GM18502 (cell line): ENCODE data around the gene RHNO1.

Experiments used
- ATAC-seq: cut with Tn5 transposase; IDR thresholded peaks from one replicate; pipeline ENCODE4 v1.9.1; 2021; ENCODE audit warnings: mild to moderate bottlenecking; ENCODE audit not compliant: unreplicated experiment, poor library complexity

Gene RHNO1

DNA sequence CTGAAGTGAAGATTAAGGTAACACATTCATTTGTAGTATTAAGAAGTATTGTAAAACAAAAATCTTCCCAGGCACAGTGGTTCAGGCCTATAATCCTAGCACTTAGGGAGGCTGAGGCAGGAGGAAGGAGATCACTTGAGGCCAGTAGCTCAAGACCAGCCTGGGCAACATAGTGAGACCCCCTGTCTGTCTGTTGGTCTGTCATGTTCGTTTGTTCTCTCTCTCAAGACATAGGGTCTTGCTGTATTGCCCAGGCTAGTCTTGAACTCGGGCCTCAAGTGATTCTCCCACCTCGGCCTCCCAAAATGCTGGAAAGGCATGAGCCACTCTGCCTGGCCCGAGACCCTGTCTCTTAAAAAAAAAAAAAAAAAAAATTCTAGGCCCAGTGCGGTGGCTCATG is 20.4 kb downstream of the RHNO1 start:
- no peak for ATAC-seq

DNA sequence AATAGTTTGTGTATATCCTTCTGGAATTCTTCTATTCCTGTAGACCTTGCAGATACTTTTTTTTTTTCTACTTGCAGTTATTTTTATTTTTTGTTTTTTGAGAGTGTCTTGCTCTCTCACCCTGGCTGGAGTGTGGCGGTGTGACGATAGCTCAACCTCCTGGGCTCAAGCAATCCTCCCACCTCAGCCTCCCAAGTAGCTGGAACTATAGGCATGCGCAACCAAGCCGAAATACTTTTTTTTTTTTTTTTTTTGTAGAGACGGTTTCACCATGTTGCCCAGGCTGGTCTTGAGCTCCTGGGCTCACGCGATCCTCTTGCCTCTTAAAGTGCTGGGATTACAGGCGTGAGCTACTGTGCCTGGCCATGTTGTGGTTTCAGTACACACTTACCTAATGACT is 23.6 kb downstream of the RHNO1 start:
- ATAC-seq = no peak

DNA sequence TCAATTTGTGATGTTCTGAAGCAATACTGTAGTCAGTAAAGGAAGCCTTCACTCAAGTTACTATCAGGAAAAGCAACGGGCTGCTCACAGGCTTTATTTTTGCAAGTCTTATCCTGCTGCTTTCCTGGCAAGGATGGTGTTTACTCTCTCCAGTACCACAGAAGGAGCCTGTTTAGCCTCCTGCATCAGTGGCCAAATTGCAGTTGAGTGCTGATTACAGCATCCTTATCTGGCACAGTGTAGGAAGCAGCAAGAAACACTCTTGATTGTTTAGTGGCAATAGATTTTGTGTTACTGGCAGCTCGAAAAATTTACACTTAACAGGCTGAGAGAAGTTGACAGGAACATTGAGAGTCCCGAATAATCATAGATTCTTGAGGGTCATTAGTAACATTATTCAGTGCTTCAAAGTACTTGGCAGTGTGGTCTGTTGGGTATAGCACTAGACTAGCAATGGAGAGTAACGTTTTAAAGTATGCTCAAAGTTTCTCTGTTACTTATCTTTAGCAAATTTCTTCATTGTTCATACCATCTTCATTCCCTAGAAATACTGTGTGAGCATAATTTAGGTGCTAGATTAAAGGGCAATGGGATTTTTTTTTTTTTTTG is 25.4 kb downstream of the RHNO1 start:
- ATAC-seq = no peak

DNA sequence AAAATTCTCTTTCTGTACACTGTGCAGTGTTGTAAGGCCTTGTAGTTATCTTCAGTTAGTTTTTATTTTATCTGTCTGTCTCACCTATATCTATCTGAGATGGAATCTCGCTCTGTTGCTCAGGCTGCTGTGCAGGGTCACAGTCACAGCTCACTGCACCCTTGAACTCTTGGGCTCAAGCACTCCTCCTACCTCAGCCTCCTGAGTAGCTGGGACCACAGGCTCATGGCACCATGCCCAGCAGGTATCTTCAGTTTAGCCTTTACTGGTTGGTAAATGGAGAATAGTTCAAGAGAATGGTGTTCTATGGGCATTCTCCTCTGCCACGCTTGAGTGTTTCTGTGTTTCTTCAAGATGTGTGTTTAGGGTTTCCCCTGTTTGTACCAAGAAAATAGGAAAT is 27.2 kb downstream of the RHNO1 start:
- no peak for ATAC-seq

DNA sequence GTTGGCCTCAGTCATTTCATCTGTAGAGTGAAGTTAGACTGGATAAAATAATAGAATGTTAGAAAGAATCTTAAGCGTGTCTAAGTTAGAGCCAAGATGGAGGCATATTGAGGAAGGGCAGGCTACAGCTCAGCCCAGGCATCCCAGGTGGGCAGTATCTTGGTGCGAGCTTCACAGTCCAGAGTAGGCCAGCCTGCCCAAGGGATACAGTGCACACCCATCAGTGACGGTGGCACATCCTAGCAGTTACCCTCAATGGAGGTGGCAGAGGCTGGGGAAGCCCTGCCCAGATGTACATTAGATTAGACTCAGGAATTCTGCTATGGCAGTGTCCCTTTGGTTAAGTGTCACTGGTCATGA is 35.2 kb downstream of the RHNO1 start:
- ATAC-seq = no peak

DNA sequence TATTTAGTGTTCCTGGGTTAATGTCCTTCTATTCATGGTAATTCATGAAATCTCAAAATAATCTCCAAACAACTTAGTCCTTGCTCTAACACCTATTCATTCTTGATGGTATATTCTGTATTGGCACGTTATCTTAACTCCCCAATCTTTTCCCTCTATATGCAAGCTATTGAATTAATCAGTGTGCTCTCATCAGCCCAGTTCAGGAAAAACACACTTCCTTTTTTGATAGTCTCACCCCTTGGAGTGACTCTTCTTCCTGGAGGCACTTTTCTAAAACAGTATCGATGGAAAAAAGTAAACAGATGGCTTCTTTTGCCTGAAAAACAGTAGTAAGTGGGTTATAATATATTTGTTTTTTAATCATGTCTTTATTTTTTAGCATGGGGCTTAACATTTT is 42.2 kb downstream of the RHNO1 start:
- ATAC-seq = no peak

DNA sequence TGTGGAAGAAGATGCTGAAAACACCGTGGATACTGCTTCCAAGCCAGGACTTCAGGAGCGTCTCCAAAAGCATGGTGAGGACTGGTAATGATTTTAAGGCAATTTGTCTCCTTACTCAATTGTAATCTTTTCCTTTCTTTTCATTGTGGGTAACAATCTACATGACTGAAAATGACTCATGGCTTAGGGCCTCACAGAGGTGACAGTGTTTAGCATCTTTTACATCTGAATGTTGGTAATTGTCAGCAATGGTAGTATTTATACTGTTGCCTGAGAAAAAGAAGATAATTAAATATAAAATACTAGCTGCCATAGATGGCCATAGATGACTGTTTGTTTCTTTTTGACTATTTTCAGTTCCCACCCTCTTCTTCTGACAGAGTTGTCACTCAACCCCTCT is 45.3 kb downstream of the RHNO1 start:
- no peak for ATAC-seq

DNA sequence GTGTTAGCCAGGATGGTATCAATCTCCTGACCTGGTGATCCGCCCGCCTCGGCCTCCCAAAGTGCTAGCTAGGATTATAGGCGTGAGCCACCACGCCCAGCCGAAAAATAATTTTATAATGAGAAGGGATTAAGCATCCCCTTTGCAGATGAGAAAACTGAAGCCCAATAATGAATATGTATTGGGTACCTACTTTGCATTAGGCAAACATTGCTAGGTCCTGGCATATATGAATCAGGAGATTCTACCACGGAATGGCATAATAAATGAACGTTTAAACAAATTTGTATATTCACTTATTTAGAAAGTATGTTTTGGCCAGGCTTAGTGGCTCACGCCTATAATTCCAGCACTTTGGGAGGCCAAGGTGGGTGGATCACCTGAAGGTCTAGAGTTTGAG is 46.0 kb downstream of the RHNO1 start:
- no peak for ATAC-seq

DNA sequence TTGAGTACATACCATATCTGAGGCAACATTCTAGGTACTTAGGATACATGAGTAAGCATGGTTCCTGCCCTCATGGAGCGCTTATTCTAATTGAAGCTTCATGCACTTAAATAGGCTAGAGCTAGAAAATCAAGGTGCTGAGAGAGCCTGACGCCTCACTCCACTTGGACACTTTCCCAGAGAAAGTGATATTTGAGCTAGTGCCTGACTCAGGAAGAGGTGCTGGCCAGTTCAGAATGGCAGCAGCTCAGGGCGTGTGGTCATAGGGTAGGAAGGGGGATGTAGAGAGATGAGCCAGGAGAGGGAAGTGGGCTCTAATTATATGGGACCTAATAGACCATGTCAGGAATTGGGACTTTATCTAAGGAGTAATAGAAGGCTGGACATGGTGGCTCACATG is 47.0 kb downstream of the RHNO1 start:
- no peak for ATAC-seq

DNA sequence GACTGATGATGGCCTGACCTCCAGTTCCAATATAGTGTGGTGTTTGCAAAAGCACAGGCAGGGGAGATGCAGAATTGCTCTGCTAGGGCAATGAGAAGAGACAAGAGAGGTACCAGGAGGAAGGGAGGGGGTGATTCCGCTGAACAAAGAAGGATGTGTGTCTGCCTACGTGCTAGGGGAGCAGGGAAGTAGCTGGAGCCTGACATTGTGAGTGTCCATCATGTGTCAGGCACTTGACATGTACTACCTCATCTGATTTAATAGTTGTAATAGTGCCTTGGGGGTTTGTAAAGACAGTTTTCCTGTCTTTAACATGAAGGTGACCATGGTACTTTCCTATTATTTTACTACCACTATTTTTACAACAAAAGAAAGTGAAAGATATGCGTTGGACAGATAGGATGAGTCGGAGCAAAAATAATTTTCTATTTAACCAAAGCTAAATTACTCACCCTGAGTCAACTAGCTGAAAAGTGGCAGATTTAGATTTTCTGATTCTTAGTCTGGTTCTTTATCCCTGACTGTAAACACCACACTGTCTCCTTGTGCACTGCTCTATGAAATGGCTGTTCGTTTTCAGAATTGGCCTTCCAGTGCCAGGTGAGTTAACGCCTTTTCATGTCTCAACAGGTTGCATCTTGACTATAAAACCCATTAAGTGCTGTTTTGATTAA is 48.4 kb downstream of the RHNO1 start:
- no peak for ATAC-seq

DNA sequence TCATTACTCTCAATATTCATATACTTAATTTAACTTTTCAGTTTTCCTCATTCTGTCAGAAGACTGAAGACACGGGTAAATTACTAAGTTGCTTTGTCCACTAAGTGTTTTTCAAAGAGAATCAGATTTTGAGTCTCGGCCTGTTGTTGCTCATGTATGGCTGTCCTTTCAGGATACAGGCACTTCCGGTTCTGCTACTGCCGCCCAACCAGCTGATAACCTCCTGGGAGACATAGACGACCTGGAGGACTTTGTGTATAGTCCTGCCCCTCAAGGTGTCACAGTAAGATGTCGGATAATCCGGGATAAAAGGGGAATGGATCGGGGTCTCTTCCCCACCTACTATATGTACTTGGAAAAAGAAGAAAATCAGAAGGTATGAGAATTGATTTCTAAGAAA is 53.8 kb downstream of the RHNO1 start:
- no peak for ATAC-seq

DNA sequence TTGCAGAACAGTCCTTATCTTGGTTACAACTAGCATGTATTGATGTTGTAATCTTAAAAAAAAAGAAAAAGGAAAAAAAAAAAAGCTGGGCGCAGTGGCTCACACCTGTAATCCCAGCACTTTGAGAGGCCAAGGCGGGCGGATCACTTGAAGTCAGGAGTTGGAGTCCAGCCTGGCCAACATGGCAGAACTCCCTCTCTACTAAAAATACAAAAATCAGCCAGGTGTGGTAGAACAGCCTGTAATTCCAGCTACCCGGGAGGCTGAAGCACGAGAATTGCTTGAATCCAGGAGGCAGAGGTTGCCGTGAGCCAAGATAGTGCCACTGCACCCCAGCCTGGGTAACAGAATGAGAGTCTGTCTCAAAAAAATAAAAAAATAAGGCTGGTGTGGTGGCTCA is 56.6 kb downstream of the RHNO1 start:
- ATAC-seq = no peak

DNA sequence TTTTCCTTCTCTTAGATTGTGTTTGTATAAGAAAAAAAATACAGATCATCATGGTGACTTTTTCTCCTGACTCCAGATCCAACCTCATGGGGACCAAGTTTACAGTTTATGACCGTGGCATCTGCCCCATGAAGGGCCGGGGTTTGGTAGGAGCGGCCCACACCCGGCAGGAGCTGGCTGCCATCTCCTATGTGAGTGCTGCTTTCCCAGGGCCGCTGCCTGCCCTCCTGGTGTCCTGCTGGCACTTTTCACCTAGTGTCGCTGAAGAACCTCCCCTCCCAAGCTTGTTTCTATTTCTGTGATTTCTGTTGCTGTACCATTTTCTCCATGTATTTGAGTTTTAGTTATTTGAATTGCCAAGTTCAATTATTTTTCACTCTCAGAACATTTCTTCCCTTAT is 57.3 kb downstream of the RHNO1 start:
- no peak for ATAC-seq

DNA sequence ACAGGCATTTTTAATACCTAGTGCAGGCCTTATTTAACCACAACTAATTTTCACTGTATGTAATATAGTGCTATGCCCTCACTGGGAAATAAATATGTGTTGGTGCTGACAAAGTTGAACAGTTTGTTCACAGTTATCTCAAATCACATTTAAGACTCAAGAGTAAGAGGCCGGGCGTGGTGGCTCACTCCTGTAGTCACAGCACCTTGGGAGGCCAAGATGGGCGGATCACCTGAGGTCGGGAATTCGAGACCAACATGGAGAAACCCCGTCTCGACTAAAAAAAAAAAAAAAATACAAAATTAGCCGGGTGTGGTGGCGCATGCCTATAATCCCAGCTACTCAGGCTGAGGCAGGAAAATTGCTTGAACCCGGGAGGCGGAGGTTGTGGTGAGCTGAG is 59.3 kb downstream of the RHNO1 start:
- ATAC-seq = no peak

DNA sequence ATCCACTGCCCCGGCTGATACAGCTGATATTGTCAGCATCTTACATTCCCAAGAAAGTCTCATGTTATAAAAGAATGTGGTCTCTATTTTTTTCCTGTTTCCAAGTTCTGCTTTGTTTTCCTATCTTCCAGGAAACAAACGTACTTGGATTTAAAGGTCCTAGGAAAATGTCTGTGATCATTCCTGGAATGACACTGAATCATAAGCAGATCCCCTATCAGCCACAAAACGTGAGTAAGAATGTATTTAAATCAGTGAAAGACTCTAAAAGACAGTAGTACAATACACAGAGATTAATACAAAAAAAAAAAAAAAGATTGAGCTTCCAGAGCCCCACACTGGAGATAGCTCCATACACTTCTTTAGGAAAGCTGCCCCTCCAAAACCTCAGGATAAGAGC is 60.5 kb downstream of the RHNO1 start:
- no peak for ATAC-seq
